KG1 (cell line): Measurements from ENCODE around the gene LRRC23.

Source experiments
- DNase-seq: peaks from one replicate; lab custom pipeline; 2025; lab: John Stamatoyannopoulos, UW

Gene LRRC23

GRCh38 chr12:6957151-6957701 is 52.6 kb downstream of the LRRC23 start:
- no peak for DNase-seq

GRCh38 chr12:6957741-6958608 is 53.4 kb downstream of the LRRC23 start:
- no peak for DNase-seq

- DNase-seq, result no peak
Measured at GRCh38 chr12:6958609-6959057, 54.0 kb downstream of the LRRC23 start.

- DNase-seq, result peak; percentile 52
Measured at GRCh38 chr12:6959058-6959804, 54.6 kb downstream of the LRRC23 start.

- no peak for DNase-seq
Measured at GRCh38 chr12:6959805-6960592, 55.4 kb downstream of the LRRC23 start.

GRCh38 chr12:6960593-6961277 is 56.1 kb downstream of the LRRC23 start:
- DNase-seq, result no peak

- no peak for DNase-seq
Measured at GRCh38 chr12:6961278-6961694, 56.7 kb downstream of the LRRC23 start.

- DNase-seq, result no peak
Measured at GRCh38 chr12:6961695-6962284, 57.2 kb downstream of the LRRC23 start.

GRCh38 chr12:6962285-6963015 is 57.8 kb downstream of the LRRC23 start:
- DNase-seq, result no peak

GRCh38 chr12:6963016-6963731 is 58.6 kb downstream of the LRRC23 start:
- no peak for DNase-seq
